ENCODE measurements around the gene SLC11A1.

The SLC11A1 gene

DNA sequence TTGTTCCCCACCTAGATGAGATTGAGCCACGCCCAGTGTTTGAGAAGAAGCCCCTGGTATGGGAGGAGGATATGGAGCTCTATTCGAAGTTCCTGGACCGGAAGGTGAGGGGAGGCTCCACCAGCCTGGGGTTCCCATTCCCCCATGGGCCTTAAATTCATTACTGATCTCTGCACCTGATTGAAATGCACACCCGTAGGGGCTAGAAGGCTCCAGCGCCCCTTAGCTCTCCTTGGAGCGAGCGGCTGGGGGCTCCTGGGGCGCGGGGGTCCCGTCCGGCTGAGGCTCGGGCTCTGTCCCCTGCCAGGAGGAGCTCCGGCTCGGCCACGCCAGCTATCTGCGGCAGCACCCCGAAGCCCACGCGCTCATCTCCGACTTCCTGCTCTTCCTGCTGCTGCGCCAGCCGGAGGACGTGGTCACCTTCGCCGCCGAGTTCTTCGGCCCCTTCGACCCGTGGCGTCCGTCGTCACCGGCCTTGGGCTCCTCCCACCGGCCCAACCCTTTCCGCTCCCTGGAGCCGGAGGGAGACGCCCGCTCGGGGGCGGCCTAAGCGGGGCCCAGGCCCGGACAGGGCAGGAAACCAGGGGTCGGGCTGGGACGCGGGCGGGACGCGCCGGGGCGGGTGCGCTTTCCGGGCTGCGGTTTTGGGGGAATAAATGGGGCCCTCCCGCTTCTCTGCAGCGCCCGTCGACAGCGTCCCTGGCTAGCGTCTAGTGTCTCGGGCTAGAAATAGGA lies 14.5 kb upstream of the SLC11A1 start:
- no peak for DNase-seq

- no peak for DNase-seq
Observed at GRCh38 chr2:218368150-218368528, 13.9 kb upstream of the SLC11A1 start.

DNA sequence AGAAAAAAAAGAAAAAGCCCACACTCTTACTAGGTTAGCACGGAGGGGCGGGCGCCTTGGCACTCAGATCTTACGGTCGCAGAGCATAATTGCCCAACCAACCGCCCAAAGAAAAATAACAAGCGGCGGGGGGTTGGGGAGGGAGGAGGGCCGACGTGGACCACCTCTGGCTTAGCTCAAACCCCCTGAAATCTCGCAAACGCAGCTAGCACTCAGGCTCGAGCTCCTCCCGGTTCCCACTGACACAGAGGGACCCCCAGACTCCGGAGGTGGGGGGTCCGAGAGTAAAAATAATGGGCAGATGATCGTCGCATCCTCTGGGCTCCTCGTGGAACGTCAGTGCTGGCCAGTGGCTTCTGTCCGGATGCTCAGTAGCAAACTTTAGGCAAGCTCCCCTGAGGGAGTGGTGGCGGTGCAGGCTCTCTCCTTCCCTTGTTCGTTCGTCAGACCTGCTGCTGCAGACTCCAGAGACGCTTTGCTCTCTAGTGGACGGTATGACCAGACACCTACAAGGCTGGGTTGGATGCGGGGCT lies 13.4 kb upstream of the SLC11A1 start:
- no peak for DNase-seq

DNA sequence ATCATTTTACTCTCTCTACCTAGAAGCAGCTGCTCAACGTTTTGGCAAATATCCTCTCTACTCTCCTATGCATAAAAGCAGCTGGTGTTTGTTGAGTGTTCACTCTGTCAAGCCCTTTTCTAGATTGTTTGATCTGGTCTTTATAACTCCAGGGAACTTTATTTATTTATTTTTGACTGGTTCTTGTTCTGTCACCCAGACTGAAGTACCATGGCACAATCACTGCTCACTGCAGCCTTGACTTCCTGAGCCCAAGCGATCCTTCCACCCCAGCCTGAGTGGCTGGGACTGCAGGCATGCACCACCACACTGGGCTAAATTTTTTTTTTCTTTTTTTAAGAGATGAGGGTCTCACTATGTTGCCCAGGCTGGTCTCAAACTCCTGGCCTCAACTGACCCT lies 12.7 kb upstream of the SLC11A1 start:
- no peak for DNase-seq

GRCh38 chr2:218370410-218371063 lies 11.5 kb upstream of the SLC11A1 start:
- no peak for DNase-seq

DNA sequence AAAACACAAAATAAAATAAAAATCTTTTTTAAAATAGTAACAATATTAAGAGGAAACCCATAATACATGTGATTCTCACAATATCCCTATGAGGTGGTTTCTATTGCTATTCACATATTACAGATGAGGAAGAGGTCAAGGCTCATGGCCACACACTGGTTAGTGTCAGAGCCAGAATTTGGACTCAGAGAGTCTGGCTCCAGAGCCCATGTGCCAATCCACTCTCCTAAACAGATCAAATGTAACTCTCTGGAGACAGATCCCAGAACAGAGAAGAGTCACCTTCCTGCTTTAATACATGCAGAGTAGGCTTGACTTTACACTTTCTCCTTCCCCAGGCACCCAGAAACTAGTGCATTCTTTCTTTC lies 10.1 kb upstream of the SLC11A1 start:
- no peak for DNase-seq

- DNase-seq, result no peak
Observed at GRCh38 chr2:218374795-218375194, 7.3 kb upstream of the SLC11A1 start.

GRCh38 chr2:218375212-218375611 lies 6.9 kb upstream of the SLC11A1 start:
- no peak for DNase-seq

GRCh38 chr2:218378053-218378452 lies 4.0 kb upstream of the SLC11A1 start:
- no peak for DNase-seq

DNA sequence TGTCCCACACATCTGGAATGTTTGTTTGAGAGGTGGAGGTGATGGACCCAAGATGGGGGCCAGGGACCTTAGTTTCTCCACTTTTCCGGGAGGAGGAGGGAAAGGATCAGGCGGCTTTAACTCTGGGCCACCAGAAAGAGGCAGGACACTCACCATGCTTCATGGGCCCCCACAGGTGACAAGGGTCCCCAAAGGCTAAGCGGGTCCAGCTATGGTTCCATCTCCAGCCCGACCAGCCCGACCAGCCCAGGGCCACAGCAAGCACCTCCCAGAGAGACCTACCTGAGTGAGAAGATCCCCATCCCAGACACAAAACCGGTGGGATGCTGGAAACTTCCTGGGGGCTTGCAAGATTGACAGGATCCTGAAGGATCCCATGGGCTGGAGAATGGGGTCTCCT lies 712 bp downstream of the SLC11A1 start:
- no peak for DNase-seq

- no peak for DNase-seq
Observed at GRCh38 chr2:218383892-218384519, 1.9 kb downstream of the SLC11A1 start.

DNA sequence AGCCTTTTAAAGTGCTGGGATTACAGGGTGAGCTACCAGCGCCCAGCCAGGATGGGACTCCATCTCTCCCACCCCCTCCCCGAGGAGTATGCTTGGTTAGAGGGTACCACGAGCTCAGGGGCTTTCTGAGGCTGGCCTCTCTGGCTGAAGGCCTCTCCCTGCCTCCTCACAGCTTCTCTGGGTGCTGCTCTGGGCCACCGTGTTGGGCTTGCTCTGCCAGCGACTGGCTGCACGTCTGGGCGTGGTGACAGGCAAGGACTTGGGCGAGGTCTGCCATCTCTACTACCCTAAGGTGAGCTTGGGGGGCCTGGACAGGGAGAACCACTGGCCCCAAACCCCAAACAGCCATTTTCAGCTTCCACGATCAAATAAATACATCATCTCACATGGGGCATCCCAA lies 2.9 kb downstream of the SLC11A1 start:
- no peak for DNase-seq

DNA sequence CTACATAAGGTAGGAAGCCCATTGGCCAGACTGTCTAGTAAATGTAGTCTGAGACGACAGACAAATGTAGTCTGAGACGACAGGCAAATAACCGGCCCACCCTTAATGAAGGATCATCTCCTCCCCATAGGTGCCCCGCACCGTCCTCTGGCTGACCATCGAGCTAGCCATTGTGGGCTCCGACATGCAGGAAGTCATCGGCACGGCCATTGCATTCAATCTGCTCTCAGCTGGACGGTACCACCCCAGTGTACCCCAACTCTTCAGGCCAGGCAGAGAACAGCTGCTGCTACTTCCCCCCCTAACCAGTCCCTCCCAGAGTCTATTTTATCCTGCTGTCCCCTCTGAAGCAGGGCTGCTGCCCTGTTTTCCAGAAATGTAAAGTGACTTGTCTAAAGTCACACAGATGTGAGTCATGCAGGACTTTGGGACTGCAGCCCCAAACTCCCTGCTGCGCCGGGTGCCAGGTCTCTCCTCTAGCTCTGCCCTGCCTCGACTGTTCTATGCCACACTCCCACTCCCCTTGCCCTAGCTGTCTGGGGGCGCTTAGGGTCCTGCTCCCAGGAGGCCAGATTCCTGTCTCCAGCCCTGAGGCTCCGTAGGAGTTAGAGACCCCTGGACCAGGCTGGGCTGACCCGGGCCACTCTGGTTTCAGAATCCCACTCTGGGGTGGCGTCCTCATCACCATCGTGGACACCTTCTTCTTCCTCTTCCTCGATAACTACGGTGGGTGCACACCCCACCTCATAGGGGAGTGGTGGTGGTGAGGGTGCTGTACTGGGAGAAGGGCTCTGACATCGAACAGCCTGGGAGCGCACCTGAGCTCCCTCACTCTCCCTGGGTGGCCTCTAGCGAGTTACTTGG lies 4.7 kb downstream of the SLC11A1 start:
- DNase-seq, result no peak

GRCh38 chr2:218387369-218388194 lies 5.5 kb downstream of the SLC11A1 start:
- no peak for DNase-seq

- DNase-seq, result no peak
Observed at GRCh38 chr2:218389333-218390150, 7.5 kb downstream of the SLC11A1 start.

GRCh38 chr2:218391202-218391601 lies 9.1 kb downstream of the SLC11A1 start:
- no peak for DNase-seq

DNA sequence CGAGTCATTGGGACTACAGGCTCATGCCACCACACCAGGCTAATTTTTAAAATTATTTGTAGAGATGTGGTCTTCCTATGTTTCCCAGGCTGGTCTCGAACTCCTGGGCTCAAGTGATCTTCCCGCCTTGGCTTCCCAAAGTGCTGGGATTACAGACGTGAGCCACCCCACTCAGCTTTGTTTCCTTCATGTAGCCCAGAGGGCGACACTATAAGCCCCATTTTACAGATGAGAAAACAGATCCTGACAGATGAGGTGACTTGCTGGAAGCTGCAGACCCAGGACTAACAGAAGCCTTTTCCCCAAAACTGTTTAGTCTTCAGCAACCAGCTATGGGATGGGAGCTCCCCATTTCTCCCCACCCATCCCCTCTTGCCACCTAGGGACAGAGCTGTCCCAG lies 10.4 kb downstream of the SLC11A1 start:
- DNase-seq, result no peak

GRCh38 chr2:218392891-218393462 lies 10.9 kb downstream of the SLC11A1 start:
- DNase-seq, result no peak

DNA sequence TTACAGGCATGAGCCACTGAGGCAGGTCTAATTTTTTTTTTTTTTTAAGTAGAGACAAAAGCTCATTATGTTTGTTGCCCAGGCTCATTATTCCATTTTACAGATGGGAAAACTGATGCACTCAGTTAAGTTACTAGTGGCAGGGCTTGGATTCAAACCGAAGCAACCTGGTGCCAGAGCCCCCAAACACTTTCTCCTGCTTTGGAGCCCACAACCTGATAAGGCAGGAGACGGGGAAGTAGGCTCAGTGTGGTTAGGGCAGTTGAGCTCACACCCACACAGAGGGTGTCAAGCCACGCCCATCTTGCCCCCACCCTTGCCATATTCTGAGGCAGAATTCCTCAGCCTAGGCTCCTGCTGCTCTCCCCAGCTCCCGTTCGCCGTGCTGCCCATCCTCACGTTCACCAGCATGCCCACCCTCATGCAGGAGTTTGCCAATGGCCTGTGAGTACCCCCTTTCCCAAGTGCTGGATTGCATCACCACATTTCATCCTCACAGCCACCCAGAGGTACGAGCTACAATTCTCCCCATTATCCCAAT lies 11.7 kb downstream of the SLC11A1 start:
- no peak for DNase-seq

GRCh38 chr2:218394298-218395089 lies 12.4 kb downstream of the SLC11A1 start:
- DNase-seq, result no peak

Measured in NCI-H1930 (cell line).